NCI-H2196 treated with DMSO at 0.1 percent for 48 hours (cell line): ENCODE measurements around the gene LPIN1.
"Not testable (repeated sequence)": the region's sequence is repeated elsewhere in the genome, so short reads cannot be mapped to it uniquely, and the experiment has no call there.

Source experiments
- DNase-seq: peaks from one replicate; lab custom pipeline; 2025; ENCODE audit not compliant: unreplicated experiment; lab: John Stamatoyannopoulos, UW

The LPIN1 gene

GRCh38 chr2:11715987-11716652, 30.3 kb upstream of the LPIN1 start:
- no peak for DNase-seq

GRCh38 chr2:11716689-11717321, 29.6 kb upstream of the LPIN1 start:
- no peak for DNase-seq

- no peak for DNase-seq
These were observed 28.8 kb upstream of the LPIN1 start for GRCh38 chr2:11717623-11718022.

GRCh38 chr2:11718606-11719005, 27.8 kb upstream of the LPIN1 start:
- no peak for DNase-seq

- no peak for DNase-seq
These were observed 27.0 kb upstream of the LPIN1 start for GRCh38 chr2:11719230-11719977.

GRCh38 chr2:11720752-11721151, 25.7 kb upstream of the LPIN1 start:
- DNase-seq = no peak

- DNase-seq = no peak
These were observed 24.0 kb upstream of the LPIN1 start for GRCh38 chr2:11722292-11723060.

GRCh38 chr2:11723061-11723371, 23.4 kb upstream of the LPIN1 start:
- DNase-seq = no peak

GRCh38 chr2:11724151-11724550, 22.3 kb upstream of the LPIN1 start:
- DNase-seq = no peak

- DNase-seq = no peak
These were observed 20.0 kb upstream of the LPIN1 start for GRCh38 chr2:11726384-11726783.

GRCh38 chr2:11729362-11730212, 16.8 kb upstream of the LPIN1 start:
- no peak for DNase-seq

- DNase-seq = not testable (repeated sequence)
These were observed 15.0 kb upstream of the LPIN1 start for GRCh38 chr2:11731214-11731984.

GRCh38 chr2:11732587-11732986, 13.8 kb upstream of the LPIN1 start:
- DNase-seq = no peak

GRCh38 chr2:11737852-11738251, 8.6 kb upstream of the LPIN1 start:
- not testable (repeated sequence) for DNase-seq

- peak; percentile 43 for DNase-seq
These were observed 7.6 kb upstream of the LPIN1 start for GRCh38 chr2:11738589-11739436.

GRCh38 chr2:11740723-11741122, 5.7 kb upstream of the LPIN1 start:
- no peak for DNase-seq

- no peak for DNase-seq
These were observed 4.1 kb upstream of the LPIN1 start for GRCh38 chr2:11742317-11742701.

- no peak for DNase-seq
These were observed 3.6 kb upstream of the LPIN1 start for GRCh38 chr2:11742702-11743357.

GRCh38 chr2:11743366-11743765, 3.1 kb upstream of the LPIN1 start:
- no peak for DNase-seq
